Liver (tissue), 9 donors: ENCODE data around the gene SPAG4. TPM values are rescaled to one million over a fixed set of nuclear protein-coding genes. Genes with fewer than 3 reads are reported as not detected.

Source experiments
- DNase-seq: peaks from one replicate; pipeline ENCODE4 v3.0.0-alpha.2; 2017; ENCODE audit warnings: low spot score
- H3K27ac ChIP-seq, 2 donors: one replicate each; pipeline ENCODE4 v1.7.0; 2013; ENCODE audit warnings: inconsistent platforms in 2 of 2, low read length in 2 of 2, control low read depth in 1 of 2, low read depth in 1 of 2, mild to moderate bottlenecking in 1 of 2
- H3K27me3 ChIP-seq, 4 donors: one replicate each; pipeline versions ENCODE4 v1.6.1 to v1.7.0; 2013; ENCODE audit warnings: low read length in 3 of 4, inconsistent platforms in 1 of 4, mild to moderate bottlenecking in 1 of 4, moderate library complexity in 1 of 4; ENCODE audit not compliant: control insufficient read depth in 4 of 4, insufficient read depth in 4 of 4
- H3K36me3 ChIP-seq, 4 donors: one replicate each; pipeline versions ENCODE4 v1.6.1 to v1.7.0; 2013; ENCODE audit warnings: low read length in 3 of 4, mild to moderate bottlenecking in 3 of 4, low read depth in 1 of 4, moderate library complexity in 1 of 4; ENCODE audit not compliant: control insufficient read depth in 4 of 4, insufficient read depth in 3 of 4
- H3K4me1 ChIP-seq, 4 donors: one replicate each; pipeline versions ENCODE4 v1.6.1 to v1.7.0; 2013; ENCODE audit warnings: low read length in 3 of 4, mild to moderate bottlenecking in 3 of 4, moderate library complexity in 1 of 4; ENCODE audit not compliant: control insufficient read depth in 4 of 4, insufficient read depth in 4 of 4
- H3K4me3 ChIP-seq, 3 donors: one replicate each; pipeline versions ENCODE4 v1.6.1 to v1.7.0; 2013; ENCODE audit warnings: low read length in 3 of 3, control low read depth in 1 of 3, low read depth in 1 of 3, mild to moderate bottlenecking in 1 of 3
- H3K9ac ChIP-seq, 2 donors: one replicate each; pipeline ENCODE4 v1.7.0; 2013; ENCODE audit warnings: low read length in 2 of 2, mild to moderate bottlenecking in 2 of 2, moderate library complexity in 2 of 2, control low read depth in 1 of 2, low read depth in 1 of 2
- H3K9me3 ChIP-seq, 4 donors: one replicate each; pipeline versions ENCODE4 v1.6.1 to v1.7.0; 2013; ENCODE audit warnings: low read length in 3 of 4; ENCODE audit not compliant: control insufficient read depth in 4 of 4
- ATF3 ChIP-seq: IDR thresholded peaks from 2 replicates; pipeline ENCODE4 v1.6.1; 2016; ENCODE audit warnings: antibody characterized with exemption
- CTCF ChIP-seq: fragments of 150-350 bp; IDR thresholded peaks from 2 replicates; pipeline ENCODE4 v1.5.1; 2017; ENCODE audit warnings: improper control_type of control experiment, low read depth, low read length; ENCODE audit not compliant: missing input control
- FOXA1 ChIP-seq: IDR thresholded peaks from 2 replicates; pipeline ENCODE4 v1.6.1; 2016; ENCODE audit warnings: antibody characterized with exemption
- FOXA2 ChIP-seq: IDR thresholded peaks from 2 replicates; pipeline ENCODE4 v1.6.1; 2016; ENCODE audit warnings: antibody characterized with exemption
- GABPA ChIP-seq, 2 donors: IDR thresholded peaks in 1 of 2; conservative IDR thresholded peaks in 1 of 2; 2 replicates each; pipeline ENCODE4 v1.6.1; 2016; ENCODE audit warnings: antibody characterized with exemption in 2 of 2, mild to moderate bottlenecking in 1 of 2, moderate library complexity in 1 of 2
- HNF4A ChIP-seq, 2 donors: conservative IDR thresholded peaks; 2 replicates each; pipeline ENCODE4 v1.6.1; 2016; ENCODE audit warnings: antibody characterized with exemption in 2 of 2, mild to moderate bottlenecking in 2 of 2
- JUND ChIP-seq, 2 donors: IDR thresholded peaks; 2 replicates each; pipeline ENCODE4 v1.6.1; 2016; ENCODE audit warnings: antibody characterized with exemption in 2 of 2
- MAX ChIP-seq: IDR thresholded peaks from 2 replicates; pipeline ENCODE4 v1.6.1; 2016; ENCODE audit warnings: antibody characterized with exemption
- NR2F2 ChIP-seq: IDR thresholded peaks from 2 replicates; pipeline ENCODE4 v1.6.1; 2016; ENCODE audit warnings: antibody characterized with exemption
- RAD21 ChIP-seq, 2 donors: IDR thresholded peaks; 2 replicates each; pipeline ENCODE4 v1.6.1; 2016; ENCODE audit warnings: antibody characterized with exemption in 2 of 2, mild to moderate bottlenecking in 2 of 2
- REST ChIP-seq: IDR thresholded peaks from 2 replicates; pipeline ENCODE4 v1.6.1; 2016; ENCODE audit warnings: antibody characterized with exemption, mild to moderate bottlenecking
- RXRA ChIP-seq, 2 donors: IDR thresholded peaks; 2 replicates each; pipeline ENCODE4 v1.6.1; 2017 to 2018; ENCODE audit warnings: antibody characterized with exemption in 2 of 2, mild to moderate bottlenecking in 1 of 2
- SP1 ChIP-seq: IDR thresholded peaks from 2 replicates; pipeline ENCODE4 v1.6.1; 2018; ENCODE audit warnings: antibody characterized with exemption, mild to moderate bottlenecking
- TAF1 ChIP-seq: conservative IDR thresholded peaks from 2 replicates; pipeline ENCODE4 v1.6.1; 2016; ENCODE audit warnings: antibody characterized with exemption, mild to moderate bottlenecking
- YY1 ChIP-seq: IDR thresholded peaks from 2 replicates; pipeline ENCODE4 v1.6.1; 2016; ENCODE audit warnings: antibody characterized with exemption, mild to moderate bottlenecking
- ZBTB33 ChIP-seq: IDR thresholded peaks from 2 replicates; pipeline ENCODE4 v1.6.1; 2016; ENCODE audit warnings: antibody characterized with exemption
- WGBS: extraction: QIAGEN DNeasy Blood & Tissue Kit; methylation state at CpG from one replicate; pipeline ENCODE4 v1.1.7; 2013; 5-methylcytosine and 5-hydroxymethylcytosine counted together
- polyA plus RNA-seq, 2 donors: library from polyadenylated mRNA; stranded (reverse) in 1 of 2; unstranded in 1 of 2; fragments of 200-250 nt in 1 of 2; fragments of >200 nt in 1 of 2; fragmentation: Nextera tagmentation in 1 of 2; extraction: Ambion mirVana in 1 of 2; gene quantifications; one replicate each; pipeline versions ENCODE4 v1.2.1 to v1.2.3, GENCODE V29; 2013 to 2015
- total RNA-seq, 2 donors: library from RNA; depleted of rRNA; stranded (reverse); fragments of >200 nt; gene quantifications; one replicate each; pipeline ENCODE4 v1.2.3, GENCODE V29; 2014
- donor health status: healthy.
- donor health status: healthy.
- donor health status: healthy.
- donor health status: healthy.
- donor health status: healthy.

Gene SPAG4
- total and polyA plus RNA-seq, 4 donors, result 2.1 to 4.6 (median 3.4) TPM

GRCh38 chr20:35644806-35645205 is 29.2 kb downstream of the SPAG4 start:
- Histone ChIP-seq H3K36me3 (no peaks in the 10 kb centered on the region), H3K9ac (no peak overlapping the region), H3K27ac (no peak overlapping the region), H3K27me3 (no peaks in the 10 kb centered on the region), H3K4me1 (peaks cover 0 to 6% (median 1%) of the 10 kb centered on the region in 4 donors), H3K9me3 (no peaks in the 10 kb centered on the region), H3K4me3 (no peak overlapping the region)
- WGBS, result 95% methylated on average over 2 of the region's 2 CpGs
- no peak for DNase-seq
- TF ChIP-seq SP1 (no peak), HNF4A (conservative IDR thresholded peaks at IDR 0.05) (no peak), ATF3 (no peak), ZBTB33 (no peak), FOXA2 (no peak), NR2F2 (no peak), RXRA (IDR thresholded peaks at IDR 0.05) (no peak), YY1 (no peak), TAF1 (no peak), MAX (no peak), CTCF (no peak), FOXA1 (no peak), GABPA (IDR thresholded peaks at IDR 0.05 in 1 of 2, conservative IDR thresholded peaks at IDR 0.05 in 1 of 2) (no peak)

GRCh38 chr20:35648836-35649235 is 33.2 kb downstream of the SPAG4 start:
- no peaks in the 10 kb centered on the region for H3K9me3 ChIP-seq
- H3K9ac ChIP-seq, result no peak overlapping the region
- H3K4me1 ChIP-seq, result peaks cover 0 to 6% (median 3%) of the 10 kb centered on the region in 4 donors
- H3K27me3 ChIP-seq, result no peaks in the 10 kb centered on the region
- H3K27ac ChIP-seq, result no peak overlapping the region
- peaks cover 1 to 12% (median 9%) of the 10 kb centered on the region in 4 donors for H3K36me3 ChIP-seq
- DNase-seq, result no peak
- no peak for TF ChIP-seq RAD21 (IDR thresholded peaks at IDR 0.05)
- no peak for TF ChIP-seq JUND (IDR thresholded peaks at IDR 0.05)
- no peak for TF ChIP-seq REST
- no peak for TF ChIP-seq HNF4A (conservative IDR thresholded peaks at IDR 0.05)
- TF ChIP-seq CTCF, result no peak
- TF ChIP-seq FOXA2, result no peak
- no peak for TF ChIP-seq RXRA (IDR thresholded peaks at IDR 0.05)
- no peak for TF ChIP-seq NR2F2
- no peak for TF ChIP-seq MAX
- H3K4me3 ChIP-seq, result no peak overlapping the region
